Stimulated activated CD8-positive, alpha-beta memory T cell treated with anti-CD3 and anti-CD28 coated beads, Interleukin-15, amount 100 ng/mL, for 24 hours (primary cell): ENCODE results near the gene ADAM15.

Experiments
- DNase-seq: peaks from one replicate; pipeline ENCODE4 v3.0.0-alpha.2; 2020; ENCODE audit warnings: low read depth

Gene ADAM15

DNA sequence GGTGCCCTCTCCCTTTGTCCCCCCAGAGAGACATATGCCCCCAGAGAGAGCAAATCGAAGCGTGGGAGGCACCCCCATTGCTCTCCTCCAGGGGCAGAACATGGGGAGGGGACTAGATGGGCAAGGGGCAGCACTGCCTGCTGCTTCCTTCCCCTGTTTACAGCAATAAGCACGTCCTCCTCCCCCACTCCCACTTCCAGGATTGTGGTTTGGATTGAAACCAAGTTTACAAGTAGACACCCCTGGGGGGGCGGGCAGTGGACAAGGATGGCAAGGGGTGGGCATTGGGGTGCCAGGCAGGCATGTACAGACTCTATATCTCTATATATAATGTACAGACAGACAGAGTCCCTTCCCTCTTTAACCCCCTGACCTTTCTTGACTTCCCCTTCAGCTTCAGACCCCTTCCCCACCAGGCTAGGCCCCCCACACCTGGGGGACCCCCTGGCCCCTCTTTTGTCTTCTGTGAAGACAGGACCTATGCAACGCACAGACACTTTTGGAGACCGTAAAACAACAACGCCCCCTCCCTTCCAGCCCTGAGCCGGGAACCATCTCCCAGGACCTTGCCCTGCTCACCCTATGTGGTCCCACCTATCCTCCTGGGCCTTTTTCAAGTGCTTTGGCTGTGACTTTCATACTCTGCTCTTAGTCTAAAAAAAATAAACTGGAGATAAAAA, 35.9 kb downstream of the ADAM15 start:
- no peak for DNase-seq

DNA sequence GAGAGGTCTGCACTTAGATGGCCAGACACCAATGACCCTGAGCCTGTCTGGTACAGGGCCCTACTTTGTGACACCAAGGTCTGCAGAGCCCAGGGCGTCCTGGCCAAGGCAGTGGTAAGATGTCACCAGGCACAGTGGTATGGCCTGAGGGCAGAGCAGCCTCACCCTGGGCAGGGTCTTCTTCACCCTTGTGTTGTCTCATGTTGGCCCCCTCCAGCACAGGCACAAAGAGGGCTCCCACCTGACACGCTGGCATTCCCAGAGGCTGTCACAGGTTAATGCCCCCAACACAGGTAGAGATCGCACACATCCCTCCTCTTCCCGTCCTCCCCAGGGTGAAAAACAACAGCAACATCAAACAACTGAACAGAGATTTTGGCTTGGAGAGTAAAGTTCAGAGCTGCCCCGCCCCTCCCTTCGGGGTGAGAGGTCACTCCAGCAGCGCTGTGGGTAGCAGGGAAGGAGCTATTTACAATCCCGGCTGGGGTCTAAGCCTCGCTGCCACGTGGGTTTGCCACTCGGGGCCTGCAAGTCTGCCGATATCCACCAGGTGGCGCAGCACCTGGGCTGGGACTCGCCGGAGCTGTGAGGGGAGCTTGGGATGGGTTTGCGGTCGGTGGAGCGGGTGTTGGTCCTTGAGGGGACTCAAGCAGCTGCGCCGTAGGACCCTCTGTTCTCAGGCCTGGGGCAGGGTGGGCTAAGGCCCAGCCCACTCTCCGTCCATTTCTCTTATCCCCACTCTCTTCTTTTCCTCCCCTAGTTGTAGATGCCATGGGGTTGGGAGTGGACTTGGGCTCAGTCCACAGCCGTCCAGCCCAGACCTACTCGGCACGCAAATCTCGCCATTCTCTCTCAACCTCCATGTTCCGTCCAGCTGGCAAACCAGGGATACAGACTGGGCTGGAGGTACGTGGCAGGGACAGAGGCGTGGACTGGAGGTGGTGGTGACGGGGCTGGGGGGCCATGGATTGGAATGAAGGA, 40.2 kb downstream of the ADAM15 start:
- peak; percentile 79 for DNase-seq

DNA sequence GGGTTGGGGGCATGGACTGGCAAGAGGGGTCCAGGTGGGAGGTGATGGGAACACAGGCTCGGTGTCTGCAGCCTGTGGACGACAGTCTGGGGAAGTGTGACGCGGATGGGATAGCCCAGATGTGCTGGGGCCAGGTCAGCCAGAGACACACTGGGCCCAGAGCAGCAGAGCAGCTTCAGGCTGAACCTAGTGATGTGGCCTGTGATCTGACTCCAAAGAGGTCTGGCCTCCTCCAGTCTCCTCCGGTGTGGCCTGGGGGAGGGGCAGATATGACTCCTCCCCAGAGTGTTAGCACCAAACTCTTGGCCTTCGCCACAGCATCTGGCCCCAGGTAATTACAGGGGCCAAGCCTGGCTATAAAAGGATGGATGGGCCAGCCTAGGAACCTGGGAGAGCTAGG, 41.0 kb downstream of the ADAM15 start:
- no peak for DNase-seq

DNA sequence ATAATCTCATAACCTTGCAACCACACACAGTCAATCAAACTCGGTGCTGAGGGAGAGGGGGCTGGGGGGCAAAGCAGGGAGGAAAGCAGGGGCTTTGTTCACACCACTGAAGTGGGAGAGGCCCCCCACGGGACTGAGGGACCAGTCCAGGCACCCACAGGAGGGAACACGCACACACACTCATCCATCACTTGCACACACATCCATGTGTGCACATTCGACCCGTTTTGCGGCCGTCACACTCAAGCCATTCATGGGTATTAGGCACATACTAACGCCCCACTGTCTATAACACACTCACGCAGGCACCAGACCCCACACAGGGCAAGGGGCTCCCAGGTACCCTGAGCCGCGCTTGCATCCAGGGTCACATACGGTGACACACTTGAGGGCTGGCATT, 41.5 kb downstream of the ADAM15 start:
- no peak for DNase-seq

DNA sequence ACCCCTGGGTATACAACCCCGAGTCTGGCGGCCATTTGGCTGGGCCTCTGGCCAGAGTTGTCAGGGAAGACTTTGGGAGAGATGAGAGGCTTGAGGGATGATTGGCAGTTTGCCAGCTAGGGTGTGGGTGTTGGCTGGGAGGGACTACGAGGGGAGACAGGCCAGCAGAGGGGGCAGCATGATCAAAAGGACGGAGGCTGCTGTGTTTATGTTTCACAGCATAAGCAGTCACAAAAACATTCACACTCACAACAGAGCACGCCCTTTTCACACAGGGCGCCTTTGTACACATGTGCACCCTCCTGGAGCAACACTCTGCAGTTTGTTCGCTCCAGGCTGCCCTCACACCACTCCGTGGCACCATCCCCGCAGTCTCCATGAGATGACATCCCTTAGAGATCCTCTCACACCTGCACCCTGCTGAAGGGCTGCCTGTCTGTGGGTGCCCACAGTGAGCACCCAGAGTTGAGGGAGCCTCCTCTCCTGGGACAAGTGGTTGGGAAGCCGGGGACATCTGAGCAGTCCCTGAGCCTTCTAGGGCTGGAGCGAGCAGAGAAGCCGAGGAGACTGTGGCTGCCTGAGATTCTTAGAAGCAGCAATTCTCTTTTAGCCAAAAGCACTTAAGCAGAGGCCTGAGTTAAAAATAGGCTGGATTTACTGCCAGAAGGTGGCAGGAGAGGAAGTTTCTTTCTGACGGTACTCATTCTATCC, 43.0 kb downstream of the ADAM15 start:
- no peak for DNase-seq

DNA sequence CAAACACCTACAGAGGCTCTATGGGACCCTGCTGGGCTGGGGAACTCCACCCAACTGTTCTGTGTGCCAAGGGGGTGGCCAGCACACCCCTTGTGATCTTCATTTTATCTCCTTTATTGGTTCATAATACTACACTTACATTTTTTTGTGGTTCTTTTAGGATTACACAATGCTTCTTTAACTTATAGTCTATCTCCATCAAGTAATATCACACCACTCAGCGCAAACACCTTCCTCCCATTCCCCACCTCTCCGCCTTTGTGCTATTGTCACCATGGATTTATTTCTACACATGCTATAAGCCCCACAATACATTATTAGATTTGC, 43.5 kb downstream of the ADAM15 start:
- no peak for DNase-seq

DNA sequence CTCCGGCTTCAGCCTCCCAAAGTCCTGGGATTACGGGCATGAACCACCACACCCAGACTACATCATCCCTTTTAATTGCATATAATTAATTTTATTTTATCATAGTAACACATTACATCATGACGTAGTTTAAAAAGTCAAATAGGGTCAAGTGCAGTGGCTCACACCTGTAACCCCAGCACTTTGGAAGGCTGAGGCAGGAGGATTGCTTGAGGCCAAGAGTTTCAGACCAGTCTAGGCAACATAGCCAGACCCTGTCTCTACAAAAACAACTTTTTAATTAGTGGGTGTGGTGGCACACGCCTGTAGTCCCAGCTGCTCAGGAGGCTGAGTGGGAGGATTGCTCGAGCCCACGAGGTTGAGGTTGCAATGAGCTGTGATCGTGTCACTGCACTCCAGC, 48.2 kb downstream of the ADAM15 start:
- DNase-seq, result no peak

DNA sequence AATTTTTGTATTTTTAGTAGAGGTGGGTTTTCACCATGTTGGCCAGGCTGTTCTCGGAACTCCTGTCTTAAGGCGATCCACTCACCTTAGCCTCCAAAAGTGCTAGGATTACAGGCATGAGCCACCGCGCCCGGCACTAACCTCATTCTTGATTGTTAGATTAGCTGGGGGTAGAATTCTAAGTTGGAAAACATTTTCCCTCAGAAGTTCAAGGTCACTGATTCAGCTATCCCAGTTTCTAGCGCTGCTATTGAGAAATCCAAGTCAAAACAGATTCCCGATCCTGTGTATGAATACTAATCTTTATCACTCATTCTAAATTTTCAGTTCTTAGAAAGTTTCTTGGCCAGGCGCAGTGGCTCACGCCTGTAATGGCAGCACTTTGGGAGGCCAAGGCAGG, 52.2 kb downstream of the ADAM15 start:
- no peak for DNase-seq

DNA sequence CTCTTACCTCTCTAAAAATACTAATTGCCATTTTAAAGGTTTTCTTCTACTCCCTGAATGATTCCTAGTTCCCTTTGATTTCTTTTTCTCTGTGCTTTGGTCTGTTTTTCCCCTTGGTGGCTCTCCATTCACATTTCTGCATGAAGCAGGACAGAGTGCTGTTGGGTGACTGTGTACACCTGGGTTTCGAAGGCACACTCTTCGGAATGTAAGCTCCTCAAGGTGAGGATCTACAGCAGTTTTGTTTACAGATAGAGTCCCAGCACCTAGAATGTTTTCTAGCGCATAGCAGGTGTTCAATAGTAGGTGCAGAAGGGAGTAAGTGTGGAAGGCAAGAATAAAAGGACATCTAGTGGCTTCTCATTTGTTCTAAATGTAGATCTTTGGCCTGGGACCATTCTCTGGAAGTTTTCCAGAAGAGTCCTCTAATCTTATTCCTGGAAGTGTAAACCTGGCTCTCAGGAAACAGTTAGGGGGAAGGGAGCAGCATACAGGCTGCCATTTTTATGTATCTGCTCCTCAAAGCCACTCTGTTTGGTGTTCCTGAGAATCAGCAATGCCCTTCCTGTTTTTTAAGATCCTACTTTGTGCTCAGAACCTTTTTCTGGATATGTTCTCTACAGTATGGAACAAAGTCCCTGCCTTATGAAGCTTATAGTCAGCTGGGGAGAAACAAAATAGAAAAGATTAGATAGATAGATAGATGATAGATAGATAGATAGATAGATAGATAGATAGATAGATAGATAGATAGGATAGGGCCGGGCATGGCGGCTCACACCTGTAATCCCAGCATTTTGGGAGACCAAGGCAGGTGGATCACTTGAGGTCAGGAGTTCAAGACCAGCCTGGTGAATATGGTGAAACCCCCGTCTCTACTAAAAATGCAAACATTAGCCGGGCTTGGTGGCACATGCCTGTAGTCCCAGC, 53.8 kb downstream of the ADAM15 start:
- no peak for DNase-seq

DNA sequence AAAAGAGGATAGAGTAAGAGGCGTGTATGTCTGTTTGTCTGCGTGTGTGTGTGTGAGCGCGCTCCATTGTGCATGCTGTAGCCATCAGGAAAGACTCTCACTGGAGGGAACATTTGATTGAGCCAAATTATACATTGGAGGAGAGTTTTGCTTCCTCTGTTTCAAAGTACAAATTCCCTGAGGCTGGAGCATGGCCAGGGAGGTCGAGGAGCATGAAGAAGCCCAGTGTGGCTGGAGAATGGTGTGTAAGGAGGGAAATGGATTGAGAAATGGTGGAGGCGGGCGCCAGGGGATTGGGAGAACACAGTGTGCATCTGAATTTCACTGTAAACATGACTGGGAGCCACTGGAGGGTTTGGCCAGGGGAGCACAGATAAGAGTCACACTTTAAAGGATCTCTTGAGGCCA, 54.5 kb downstream of the ADAM15 start:
- no peak for DNase-seq

DNA sequence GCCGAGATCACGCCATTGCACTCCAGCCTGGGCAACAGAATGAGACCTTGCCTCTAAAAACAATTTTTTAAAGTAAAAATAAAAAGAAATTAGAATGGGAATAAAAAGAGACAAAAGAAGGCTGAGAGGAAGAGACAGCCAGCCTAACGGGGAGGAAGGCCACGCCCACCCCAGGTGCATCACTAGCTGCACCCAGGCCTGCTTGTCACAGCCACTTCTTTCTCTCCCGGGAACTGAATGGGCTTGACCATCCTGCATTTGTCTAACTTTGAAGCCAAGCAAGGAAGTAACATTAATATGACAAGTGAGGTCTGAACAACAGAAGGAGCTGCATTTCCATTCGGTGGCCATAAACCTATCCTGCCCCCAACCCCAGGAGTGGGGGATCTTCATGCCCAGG, 55.7 kb downstream of the ADAM15 start:
- DNase-seq, result no peak

DNA sequence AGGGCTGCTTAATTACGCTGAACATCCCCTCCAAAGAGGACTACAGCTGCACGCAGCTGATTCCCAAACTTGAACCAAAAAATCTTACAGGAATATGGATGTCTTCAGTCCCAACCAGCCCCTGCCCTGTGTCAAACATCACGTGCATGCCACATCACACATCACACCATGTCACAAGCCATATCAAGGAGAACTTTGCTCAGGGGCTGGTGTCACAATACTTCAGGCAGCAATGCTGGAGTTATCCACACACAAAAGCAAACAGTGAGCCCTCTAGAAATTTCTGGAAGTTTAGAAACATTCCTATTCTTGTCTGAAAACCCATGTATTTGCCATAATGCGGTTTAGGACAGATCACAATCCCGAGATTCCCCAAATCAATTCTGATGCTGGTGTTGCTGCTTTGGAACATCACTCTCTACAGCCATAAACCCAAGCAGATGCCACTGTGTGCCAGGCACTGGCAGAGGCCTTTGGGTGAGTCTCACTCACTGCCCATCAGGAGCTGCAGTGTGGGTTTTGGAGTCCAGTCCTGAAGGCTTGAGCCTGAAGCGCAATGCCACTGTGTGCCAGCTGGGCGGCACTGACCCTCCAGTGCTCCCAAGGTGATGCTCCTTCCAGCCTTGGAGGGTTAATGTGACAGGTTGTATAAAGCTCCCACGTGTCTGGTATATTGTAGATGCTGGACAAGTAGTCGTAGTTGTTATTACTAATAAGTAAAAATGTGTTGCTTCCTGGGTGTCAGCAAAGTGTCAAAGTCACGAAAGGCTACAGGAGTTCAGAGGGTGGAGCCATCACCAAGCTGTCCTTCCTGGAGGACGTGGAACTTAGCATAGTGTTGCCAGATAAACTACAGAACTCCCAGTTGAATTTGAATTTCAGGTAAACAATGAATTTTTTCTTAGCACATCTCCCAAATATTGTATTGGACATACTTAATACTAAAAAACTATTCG, 56.5 kb downstream of the ADAM15 start:
- DNase-seq, result no peak

DNA sequence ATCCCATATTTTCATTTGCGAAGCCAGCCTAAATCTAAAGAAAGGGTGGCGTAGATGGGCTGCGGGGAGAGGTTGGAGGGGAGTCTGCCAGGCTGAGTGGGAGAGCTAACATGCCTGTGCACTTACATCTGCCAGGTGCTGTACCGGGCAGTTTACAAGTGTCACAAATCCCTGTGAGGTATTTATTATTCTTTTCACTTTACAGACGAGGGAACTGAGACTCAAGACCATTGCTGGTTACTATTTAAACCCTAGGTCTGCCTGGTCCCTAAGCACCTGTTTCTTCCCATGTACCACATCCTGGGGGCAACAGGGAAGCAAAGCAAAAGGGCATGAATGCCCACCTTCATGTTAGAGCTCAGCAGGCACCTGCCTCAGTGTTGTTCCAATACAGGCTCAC, 57.2 kb downstream of the ADAM15 start:
- no peak for DNase-seq

DNA sequence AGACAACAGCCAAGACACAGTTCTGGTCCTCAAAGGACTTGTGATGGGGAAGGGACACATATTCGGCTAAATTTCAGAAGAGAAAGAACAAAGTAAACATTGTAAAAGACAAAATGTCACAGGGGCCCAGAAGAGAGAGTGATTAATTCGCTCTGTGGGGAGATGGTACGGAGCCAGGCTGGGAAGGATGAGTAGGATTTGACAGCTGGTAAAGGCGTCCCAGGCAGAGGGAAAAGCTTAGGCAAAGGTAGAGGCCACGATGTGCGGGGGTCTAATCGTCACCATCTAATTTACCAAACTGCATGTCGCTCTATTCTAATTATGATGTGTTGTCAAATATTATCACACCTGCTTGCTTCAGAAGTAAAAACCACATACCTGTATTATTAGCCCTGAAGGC, 59.3 kb downstream of the ADAM15 start:
- no peak for DNase-seq

DNA sequence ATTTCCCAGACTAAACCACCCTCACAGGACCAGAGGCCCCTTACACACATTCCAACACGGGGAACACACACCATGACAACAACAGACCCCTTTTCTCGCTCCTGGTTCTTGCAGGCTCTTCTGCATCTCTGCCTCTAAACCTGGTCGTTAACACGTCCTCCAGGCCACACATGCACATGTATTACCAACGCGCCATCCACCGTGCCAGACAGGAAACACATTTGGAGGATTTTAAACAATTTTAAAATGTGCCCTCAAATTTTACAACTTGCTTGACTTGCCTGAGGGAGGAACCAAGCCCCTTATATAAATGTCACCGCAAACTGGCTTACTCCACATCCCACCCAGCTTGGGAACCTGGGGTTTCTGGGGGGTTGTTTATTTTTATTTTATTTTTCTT, 59.7 kb downstream of the ADAM15 start:
- no peak for DNase-seq
